A673 (cell line): Measurements from ENCODE around the gene TFAP2D. TPM values are rescaled to one million over a fixed set of nuclear protein-coding genes. Genes with fewer than 3 reads are reported as not detected.

Experiments used
- BruUV-seq: library from RNA; stranded (reverse); fragments of 400-500 nt; replicated peaks from 2 replicates; lab custom pipeline; 2021; lab: Mats Ljungman, UMichigan
- CTCF ChIA-PET: fragments of 300-600 bp; sonication (Branson Sonifier 250); formaldehyde crosslinking; loops from one replicate; lab custom pipeline; 2022; ENCODE audit warnings: antibody characterized with exemption; lab: Charles Lee
- POLR2A ChIA-PET: fragments of 300-600 bp; sonication (Branson Sonifier 250); formaldehyde crosslinking; loops from one replicate; lab custom pipeline; 2022; ENCODE audit warnings: antibody characterized with exemption; ENCODE audit not compliant: low non-redundant PET; lab: Charles Lee
- DNase-seq: peaks from one replicate; pipeline ENCODE4 v3.0.0-alpha.2; 2015; ENCODE audit warnings: low spot score
- H3K27ac ChIP-seq: fragments of 200-600 bp; sonication (generic); 2 replicates; pipeline ENCODE4 v1.5.1; 2016; ENCODE audit warnings: mixed run types, low read depth, mild to moderate bottlenecking, mixed read lengths, antibody characterized with exemption, low read length; ENCODE audit not compliant: poor library complexity, severe bottlenecking
- H3K27me3 ChIP-seq: fragments of 200-600 bp; sonication (generic); replicated peaks from 2 replicates; pipeline ENCODE4 v1.6.1; 2017; ENCODE audit warnings: mixed run types, low read depth, mild to moderate bottlenecking, mixed read lengths, antibody characterized with exemption, low read length; ENCODE audit not compliant: insufficient read depth, poor library complexity
- H3K36me3 ChIP-seq: fragments of 200-600 bp; sonication (generic); 2 replicates; pipeline ENCODE4 v1.6.1; 2016; ENCODE audit warnings: mixed run types, mild to moderate bottlenecking, mixed read lengths, antibody characterized with exemption, low read length; ENCODE audit not compliant: insufficient read depth, poor library complexity, severe bottlenecking
- H3K4me1 ChIP-seq: fragments of 200-600 bp; sonication (generic); 2 replicates; pipeline ENCODE4 v1.6.1; 2017; ENCODE audit warnings: mixed run types, mild to moderate bottlenecking, mixed read lengths, antibody characterized with exemption, low read length; ENCODE audit not compliant: insufficient read depth, poor library complexity, severe bottlenecking
- H3K4me3 ChIP-seq: fragments of 200-600 bp; sonication (generic); 2 replicates; pipeline ENCODE4 v1.5.1; 2016; ENCODE audit warnings: low read depth, mixed run types, mild to moderate bottlenecking, mixed read lengths, low read length; ENCODE audit not compliant: poor library complexity, severe bottlenecking
- H3K9me3 ChIP-seq: fragments of 200-600 bp; sonication (generic); 2 replicates; pipeline ENCODE4 v1.6.1; 2016; ENCODE audit warnings: mixed run types, low read depth, mild to moderate bottlenecking, mixed read lengths, antibody characterized with exemption, low read length; ENCODE audit not compliant: poor library complexity, severe bottlenecking
- EZH2 ChIP-seq: fragments of 200-600 bp; sonication (generic); IDR thresholded peaks from 2 replicates; pipeline ENCODE4 v1.6.1; 2017; ENCODE audit warnings: borderline replicate concordance, low read depth, mild to moderate bottlenecking, mixed read lengths, antibody characterized with exemption, low read length; ENCODE audit not compliant: poor library complexity, severe bottlenecking
- intact Hi-C: fragments of 100-400 bp; cut with micrococcal nuclease; formaldehyde crosslinking; loops from one replicate; pipeline ENCODE4 v1.10.0; 2022; ENCODE audit not compliant: unreplicated experiment
- total RNA-seq: library from RNA; stranded (reverse); gene quantifications from 2 replicates; pipeline ENCODE4 v1.2.3, GENCODE V29; 2021
- TF ChIP-seq, protein P1 (sequence below): fragments of 300-800, 200-600 bp; sonication (generic); conservative IDR thresholded peaks from 2 replicates; pipeline ENCODE4 v1.5.1; 2017; ENCODE audit warnings: low read depth, mild to moderate bottlenecking, antibody characterized with exemption, low read length, moderate library complexity, mixed read lengths

The TFAP2D gene
- total RNA-seq, 1 experiment from 2014 or later, result not detected

DNA sequence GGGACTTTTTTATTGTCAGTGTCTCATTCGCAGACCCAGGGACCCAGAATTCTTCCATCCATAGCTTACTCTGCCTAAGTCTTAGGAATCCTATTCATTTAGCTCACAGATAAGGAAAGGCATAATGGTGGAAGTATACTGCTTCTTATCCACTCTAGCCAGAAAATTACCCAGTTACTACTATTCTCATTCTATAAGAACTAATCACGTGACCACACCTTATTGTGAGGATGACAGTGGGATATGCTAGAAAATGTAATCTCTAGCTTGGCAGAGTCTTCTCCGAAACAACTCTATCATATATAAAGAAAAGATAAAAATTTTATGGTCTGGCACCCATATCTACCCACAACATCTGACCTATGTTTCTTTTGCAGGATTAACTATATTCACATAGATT lies 21.2 kb downstream of the TFAP2D start:
- Histone ChIP-seq H3K27me3 (peaks cover 37% of the 10 kb centered on the region), H3K36me3 (no peaks in the 10 kb centered on the region), H3K9me3 (no peaks in the 10 kb centered on the region), H3K4me3 (no peak overlapping the region), H3K27ac (no peak overlapping the region), H3K4me1 (no peaks in the 10 kb centered on the region)
- POLR2A ChIA-PET, result no interaction called here
- DNase-seq, result no peak
- no peak for TF ChIP-seq EZH2
- BruUV-seq, result no TSS peak
- CTCF ChIA-PET, result no interaction called here
- intact Hi-C loops, result no loop called here

DNA sequence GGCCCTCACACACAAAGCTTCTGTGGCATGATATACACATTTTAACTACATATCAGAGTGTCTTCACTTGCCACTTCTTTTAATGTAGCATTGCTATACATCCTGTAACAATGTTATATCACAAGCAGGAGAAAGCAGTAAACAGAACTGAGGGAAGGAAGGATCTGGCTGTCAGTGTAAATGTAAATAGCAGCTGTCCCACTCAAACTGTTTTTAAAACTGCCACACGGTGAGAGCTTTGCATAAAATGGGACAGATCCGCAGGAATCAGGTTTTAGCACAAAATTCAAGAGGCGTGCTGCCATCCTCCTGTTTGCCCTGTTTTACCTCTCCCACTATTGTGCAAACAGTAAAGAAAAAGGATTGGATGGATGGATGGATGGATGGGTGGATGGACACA lies 28.8 kb downstream of the TFAP2D start:
- ChIA-PET POLR2A (no interaction called here), CTCF (no interaction called here)
- no peak for DNase-seq
- peaks cover 42% of the 10 kb centered on the region for H3K27me3 ChIP-seq
- no peak overlapping the region for H3K27ac ChIP-seq
- no peak for TF ChIP-seq EZH2
- TF ChIP-seq, protein P1, sequence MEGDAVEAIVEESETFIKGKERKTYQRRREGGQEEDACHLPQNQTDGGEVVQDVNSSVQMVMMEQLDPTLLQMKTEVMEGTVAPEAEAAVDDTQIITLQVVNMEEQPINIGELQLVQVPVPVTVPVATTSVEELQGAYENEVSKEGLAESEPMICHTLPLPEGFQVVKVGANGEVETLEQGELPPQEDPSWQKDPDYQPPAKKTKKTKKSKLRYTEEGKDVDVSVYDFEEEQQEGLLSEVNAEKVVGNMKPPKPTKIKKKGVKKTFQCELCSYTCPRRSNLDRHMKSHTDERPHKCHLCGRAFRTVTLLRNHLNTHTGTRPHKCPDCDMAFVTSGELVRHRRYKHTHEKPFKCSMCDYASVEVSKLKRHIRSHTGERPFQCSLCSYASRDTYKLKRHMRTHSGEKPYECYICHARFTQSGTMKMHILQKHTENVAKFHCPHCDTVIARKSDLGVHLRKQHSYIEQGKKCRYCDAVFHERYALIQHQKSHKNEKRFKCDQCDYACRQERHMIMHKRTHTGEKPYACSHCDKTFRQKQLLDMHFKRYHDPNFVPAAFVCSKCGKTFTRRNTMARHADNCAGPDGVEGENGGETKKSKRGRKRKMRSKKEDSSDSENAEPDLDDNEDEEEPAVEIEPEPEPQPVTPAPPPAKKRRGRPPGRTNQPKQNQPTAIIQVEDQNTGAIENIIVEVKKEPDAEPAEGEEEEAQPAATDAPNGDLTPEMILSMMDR, result no peak
- intact Hi-C loops, result no loop called here
- no peak overlapping the region for H3K4me3 ChIP-seq
- no peaks in the 10 kb centered on the region for H3K9me3 ChIP-seq
- H3K4me1 ChIP-seq, result no peaks in the 10 kb centered on the region
- H3K36me3 ChIP-seq, result no peaks in the 10 kb centered on the region
- BruUV-seq, result no TSS peak

DNA sequence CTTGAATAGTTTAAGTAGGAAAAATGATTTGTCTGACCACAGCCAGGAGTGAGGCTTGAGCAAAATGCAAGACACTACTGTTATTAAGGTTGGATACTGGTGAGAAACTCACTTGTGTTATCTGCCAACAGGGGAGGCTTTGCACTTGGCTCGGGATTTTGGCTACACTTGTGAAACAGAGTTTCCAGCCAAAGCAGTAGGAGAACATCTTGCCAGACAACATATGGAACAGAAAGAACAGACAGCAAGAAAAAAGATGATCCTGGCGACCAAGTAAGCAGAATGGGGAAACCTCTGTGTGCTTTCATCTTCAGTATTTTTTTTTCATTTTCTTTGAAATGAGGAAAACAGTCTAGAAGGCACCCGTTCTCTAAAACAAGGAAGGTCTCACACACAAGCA lies 31.6 kb downstream of the TFAP2D start:
- ChIA-PET POLR2A (no interaction called here), CTCF (no interaction called here)
- no peak for DNase-seq
- TF ChIP-seq, protein P1, result no peak
- TF ChIP-seq EZH2, result no peak
- Histone ChIP-seq H3K4me3 (no peak overlapping the region), H3K4me1 (no peaks in the 10 kb centered on the region), H3K36me3 (no peaks in the 10 kb centered on the region), H3K9me3 (no peaks in the 10 kb centered on the region), H3K27me3 (peaks cover 43% of the 10 kb centered on the region), H3K27ac (no peak overlapping the region)
- intact Hi-C loops, result no loop called here
- no TSS peak for BruUV-seq

DNA sequence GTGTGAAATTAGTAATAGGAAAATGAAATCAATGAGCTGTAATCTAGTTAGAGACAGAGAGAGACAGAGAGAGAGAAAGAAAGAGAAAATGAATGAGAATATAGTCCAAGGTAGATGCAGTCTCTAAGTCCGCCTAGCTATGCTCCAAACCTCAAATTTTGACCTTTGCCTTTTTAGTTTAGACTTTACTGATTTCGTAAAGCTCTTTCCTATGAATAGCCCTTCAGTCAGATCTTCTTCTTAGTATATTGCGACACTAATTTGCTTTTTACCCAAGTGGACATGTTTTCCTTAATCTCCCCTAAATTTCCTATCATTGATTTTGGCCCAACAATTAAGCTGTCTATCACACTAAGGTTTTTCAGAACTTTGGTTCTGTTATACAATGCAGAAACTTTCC lies 49.5 kb downstream of the TFAP2D start:
- H3K4me1 ChIP-seq, result no peaks in the 10 kb centered on the region
- intact Hi-C loops, result no loop called here
- BruUV-seq, result no TSS peak
- no peaks in the 10 kb centered on the region for H3K36me3 ChIP-seq
- TF ChIP-seq EZH2, result no peak
- TF ChIP-seq, protein P1, result no peak
- H3K27me3 ChIP-seq, result peaks cover 9% of the 10 kb centered on the region
- no peak overlapping the region for H3K4me3 ChIP-seq
- DNase-seq, result no peak
- H3K27ac ChIP-seq, result no peak overlapping the region
- H3K9me3 ChIP-seq, result peaks cover 6% of the 10 kb centered on the region
- POLR2A ChIA-PET, result no interaction called here
- CTCF ChIA-PET, result no interaction called here
